Measurements from ENCODE around the gene OR6B1. TPM values are rescaled to one million over a fixed set of nuclear protein-coding genes. Genes with fewer than 3 reads are reported as not detected.
"Not testable (repeated sequence)": the region's sequence is repeated elsewhere in the genome, so short reads cannot be mapped to it uniquely, and the experiment has no call there.

The OR6B1 gene
- total RNA-seq, 1 donor from 2014 or later, result 0.03 TPM

DNA sequence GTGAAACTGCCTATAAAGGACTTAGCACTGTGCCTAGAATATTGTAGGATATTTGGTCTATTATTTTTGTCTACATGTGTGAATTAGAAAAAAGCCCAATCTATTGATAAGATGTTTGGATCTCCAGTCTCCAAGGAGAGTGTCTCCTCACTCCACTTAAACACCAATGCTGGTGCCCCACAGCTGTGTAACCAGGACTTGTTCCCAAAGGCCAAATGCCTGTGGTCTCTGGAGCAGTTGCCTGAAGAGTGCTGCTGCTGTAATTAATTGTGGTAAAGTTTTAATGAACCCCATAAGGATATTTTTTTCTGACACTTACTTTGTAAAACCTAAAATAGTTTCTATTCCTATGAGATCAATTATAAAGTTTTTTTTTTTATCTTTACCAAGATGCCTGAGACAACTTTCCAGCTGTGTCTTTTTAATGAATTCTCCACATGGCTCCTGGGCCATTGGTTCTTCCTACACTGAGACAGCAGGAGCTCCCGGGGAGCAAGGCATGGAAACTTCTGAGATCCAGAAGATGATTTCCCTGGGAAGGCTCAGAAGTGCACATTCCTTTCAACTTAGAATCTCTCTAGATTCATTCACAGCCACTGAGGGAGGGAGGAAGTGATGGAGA, 37.4 kb downstream of the OR6B1 start:
- peak; percentile 65 for DNase-seq (ENCODE audit: low read depth)

DNA sequence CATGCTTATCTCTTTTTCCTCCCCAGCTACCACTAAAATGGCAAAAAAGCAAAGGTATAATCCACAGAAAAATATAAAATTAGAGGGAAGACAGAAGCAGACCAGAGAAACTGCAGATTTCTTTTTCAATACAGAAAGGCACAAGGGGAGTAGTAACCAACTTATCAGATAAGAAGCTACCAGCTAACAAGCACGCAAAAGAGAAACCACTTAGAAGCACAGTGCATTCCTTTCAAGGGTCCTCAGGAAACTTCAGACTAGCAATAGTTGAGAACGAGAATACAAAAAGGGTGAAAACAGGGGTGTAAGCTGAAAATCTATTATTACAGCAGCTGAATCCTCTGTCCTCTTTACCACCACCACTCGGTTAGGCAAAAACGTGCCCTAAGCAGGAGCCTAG, 38.8 kb downstream of the OR6B1 start:
- no peak for DNase-seq (ENCODE audit: low read depth)

DNA sequence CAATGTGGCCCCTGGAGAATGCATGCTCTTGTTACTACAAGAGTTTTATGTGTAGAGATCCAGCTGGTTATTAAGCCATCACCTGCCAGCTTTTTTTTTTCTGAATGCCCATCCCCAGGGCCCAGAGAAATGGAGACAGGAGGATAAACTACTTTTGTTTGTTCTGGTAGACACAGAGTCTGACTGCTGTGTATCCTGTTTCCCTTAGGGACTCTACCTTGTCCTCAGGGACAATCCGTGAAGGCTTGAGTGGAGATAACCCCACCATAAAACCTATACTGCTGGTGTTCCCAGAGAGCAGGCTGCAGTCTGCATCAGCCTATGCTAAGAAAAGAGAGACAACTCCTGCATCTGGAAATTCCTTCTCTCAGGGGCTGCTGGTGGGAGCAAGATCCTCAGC, 48.5 kb downstream of the OR6B1 start, which contains the start of gene OR2A5:
Gene OR2A5, plus strand, starts transcription at position 301 of the 400 bp plus-strand sequence. CDS start 1,454 bp downstream, outside the sequence.
- DNase-seq (ENCODE audit: low read depth), result no peak

DNA sequence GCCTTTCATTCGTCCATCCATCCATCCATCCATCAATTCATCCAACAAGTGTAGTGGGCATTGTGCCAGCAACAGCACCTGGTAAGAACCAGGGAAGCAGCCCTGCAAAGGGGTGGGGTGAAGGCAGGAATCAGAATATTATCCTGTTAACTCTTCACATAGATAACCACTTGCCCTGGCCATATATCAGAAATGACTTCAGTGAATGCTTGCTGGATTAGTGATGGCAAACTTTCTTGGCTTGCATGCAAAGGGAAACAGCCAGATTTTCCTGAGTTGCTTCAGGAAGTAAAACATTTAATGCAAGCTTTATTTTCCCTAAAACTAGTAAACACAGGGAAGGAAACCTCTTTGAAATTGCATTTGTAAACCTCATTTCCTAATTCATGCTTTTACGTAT, 49.4 kb downstream of the OR6B1 start:
- no peak for DNase-seq (ENCODE audit: low read depth)

DNA sequence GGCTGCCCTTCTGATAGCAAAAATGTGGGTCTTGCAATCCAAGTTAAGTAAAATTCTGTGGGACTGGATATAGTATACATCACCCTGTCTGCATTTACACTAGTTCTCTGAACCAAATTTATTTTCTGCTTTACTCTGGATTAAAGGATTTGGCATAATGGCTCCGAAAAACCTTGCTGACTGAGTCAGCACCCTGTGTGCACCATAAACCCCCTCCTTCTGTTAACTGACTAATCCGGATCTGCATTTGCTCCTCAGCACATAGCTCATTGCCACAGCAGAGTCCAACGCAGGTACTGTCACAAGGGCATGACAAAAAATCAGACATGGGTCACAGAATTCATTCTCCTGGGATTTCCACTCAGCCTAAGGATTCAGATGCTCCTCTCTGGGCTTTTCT, 50.0 kb downstream of the OR6B1 start:
- DNase-seq (ENCODE audit: low read depth), result no peak

DNA sequence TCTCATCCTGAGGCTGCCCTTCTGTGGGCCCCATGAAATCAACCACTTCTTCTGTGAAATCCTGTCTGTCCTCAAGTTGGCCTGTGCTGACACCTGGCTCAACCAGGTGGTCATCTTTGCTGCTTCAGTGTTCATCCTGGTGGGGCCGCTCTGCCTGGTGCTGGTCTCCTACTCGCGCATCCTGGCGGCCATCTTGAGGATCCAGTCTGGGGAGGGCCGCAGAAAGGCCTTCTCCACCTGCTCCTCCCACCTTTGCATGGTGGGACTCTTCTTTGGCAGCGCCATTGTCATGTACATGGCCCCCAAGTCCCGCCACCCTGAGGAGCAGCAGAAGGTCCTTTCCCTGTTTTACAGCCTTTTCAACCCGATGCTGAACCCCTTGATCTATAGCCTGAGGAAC, 50.8 kb downstream of the OR6B1 start:
- not testable (repeated sequence) for DNase-seq (ENCODE audit: low read depth)

DNA sequence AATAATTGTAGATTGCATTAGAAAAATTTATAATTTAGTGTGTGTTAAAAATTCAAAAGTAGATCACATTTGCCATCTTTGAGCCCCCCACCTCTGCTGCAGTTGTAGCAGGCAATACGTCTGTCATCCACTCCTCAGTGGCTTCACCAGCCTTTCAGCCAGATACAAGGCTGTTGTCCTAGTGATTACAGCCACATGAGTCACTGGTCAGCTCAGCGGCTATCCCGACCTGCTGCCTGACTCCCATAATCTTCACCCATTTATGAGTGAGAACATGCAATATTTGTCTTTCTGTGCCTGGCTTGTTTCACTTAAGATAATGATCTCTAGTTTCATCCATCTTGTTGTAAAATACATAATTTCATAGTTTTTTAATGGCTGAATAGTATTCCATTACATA, 57.8 kb downstream of the OR6B1 start:
- peak; percentile 22 for DNase-seq (ENCODE audit: low read depth)

Other genes with a start within 250 kb of the OR6B1 start
- gene CTAGE6, start 242.6 kb upstream of the OR6B1 start, total RNA-seq, result 0.08 and 0.21 TPM in 2 replicates
- gene TCAF1, start 98.1 kb upstream of the OR6B1 start, total RNA-seq, result 96.8 and 109 TPM in 2 replicates
- not detected in 2 replicates for gene OR2F2, start 65.1 kb upstream of the OR6B1 start, total RNA-seq
- gene OR2F1, start 45.5 kb upstream of the OR6B1 start, total RNA-seq, result not detected in 2 replicates
- not detected in 2 replicates for gene OR2A5, start 48.6 kb downstream of the OR6B1 start, total RNA-seq
- gene OR2A25, start 69.5 kb downstream of the OR6B1 start, total RNA-seq, result not detected in 2 replicates
- gene OR2A12, start 86.0 kb downstream of the OR6B1 start, total RNA-seq, result not detected in 2 replicates
- gene OR2A2, start 109.3 kb downstream of the OR6B1 start, total RNA-seq, result not detected in 2 replicates
- not detected in 2 replicates for gene OR2A14, start 122.9 kb downstream of the OR6B1 start, total RNA-seq
- not detected in 2 replicates for gene CTAGE4, start 183.1 kb downstream of the OR6B1 start, total RNA-seq
- gene ARHGEF35, start 195.5 kb downstream of the OR6B1 start, total RNA-seq, result 0.21 TPM in 2 replicates
- gene OR2A42, start 239.3 kb downstream of the OR6B1 start, total RNA-seq, result not detected in 2 replicates